Measurements from ENCODE around the gene ARMC5.
A peak's percentile ranks its signal among the peaks of the same experiment; 100 is the strongest.
"Not testable (repeated sequence)": the region's sequence is repeated elsewhere in the genome, so short reads cannot be mapped to it uniquely, and the experiment has no call there.

ARMC5 gene

GRCh38 chr16:31502981-31503380, 43.7 kb downstream of the ARMC5 start:
- DNase-seq: no peak

GRCh38 chr16:31503555-31503954, 44.3 kb downstream of the ARMC5 start:
- DNase-seq: not testable (repeated sequence)

GRCh38 chr16:31504159-31504558, 44.9 kb downstream of the ARMC5 start:
- no peak for DNase-seq

- no peak for DNase-seq
These were observed 46.2 kb downstream of the ARMC5 start for GRCh38 chr16:31505483-31505882.

- DNase-seq: no peak
These were observed 48.3 kb downstream of the ARMC5 start for GRCh38 chr16:31507617-31507928.

- DNase-seq: peak; percentile 49 to 90
These were observed 48.8 kb downstream of the ARMC5 start, which contains the start of gene RUSF1 for GRCh38 chr16:31507929-31508705. Gene RUSF1 (minus strand): TSS chr16:31508391. CDS start chr16:31508373, 18 bp downstream.

GRCh38 chr16:31508706-31509195, 49.5 kb downstream of the ARMC5 start:
- no peak for DNase-seq

- DNase-seq: no peak
These were observed 53.8 kb downstream of the ARMC5 start for GRCh38 chr16:31513126-31513525.

- DNase-seq: no peak
These were observed 54.6 kb downstream of the ARMC5 start for GRCh38 chr16:31513884-31514283.
